HepG2 (cell line): Measurements from ENCODE around the gene CLDN3. TPM values are rescaled to one million over a fixed set of nuclear protein-coding genes. Genes with fewer than 3 reads are reported as not detected.

Source experiments
- ATM ChIP-seq: fragments of 450-650 bp; IDR thresholded peaks from 2 replicates; pipeline ENCODE4 v1.7.1; 2017; ENCODE audit warnings: mild to moderate bottlenecking, borderline replicate concordance
- BRD4 ChIP-seq: sonication (generic); formaldehyde crosslinking; IDR thresholded peaks from 2 replicates; pipeline ENCODE4 v1.4.0; 2020; ENCODE audit warnings: missing genetic modification reagents
- DNMT3B ChIP-seq: conservative IDR thresholded peaks from 2 replicates; pipeline ENCODE4 v1.6.1; 2016; ENCODE audit warnings: missing biosample characterization, control low read depth
- IKZF4 ChIP-seq: sonication (generic); formaldehyde crosslinking; IDR thresholded peaks from 2 replicates; pipeline ENCODE4 v1.5.1; 2020; ENCODE audit warnings: borderline replicate concordance, mild to moderate bottlenecking, low read depth, missing genetic modification reagents; ENCODE audit errors: not compliant biosample characterization
- JARID2 ChIP-seq: sonication (generic); formaldehyde crosslinking; IDR thresholded peaks from 2 replicates; pipeline ENCODE4 v1.8.1; 2023; ENCODE audit warnings: missing genetic modification reagents, inconsistent platforms; ENCODE audit not compliant: insufficient replicate concordance
- JUND ChIP-seq: sonication (generic); formaldehyde crosslinking; IDR thresholded peaks from 2 replicates; pipeline ENCODE4 v1.8.0; 2022; ENCODE audit warnings: mild to moderate bottlenecking, missing genetic modification reagents
- KAT7 ChIP-seq: IDR thresholded peaks from 2 replicates; pipeline ENCODE4 v1.6.1; 2018; ENCODE audit warnings: borderline replicate concordance, missing compliant biosample characterization
- MED8 ChIP-seq: sonication (generic); formaldehyde crosslinking; IDR thresholded peaks from 2 replicates; pipeline ENCODE4 v1.8.1; 2023; ENCODE audit warnings: mild to moderate bottlenecking, missing genetic modification reagents; ENCODE audit not compliant: insufficient replicate concordance
- PHF20 ChIP-seq: sonication (generic); formaldehyde crosslinking; IDR thresholded peaks from 2 replicates; pipeline ENCODE4 v1.5.0; 2020; ENCODE audit warnings: mild to moderate bottlenecking, missing genetic modification reagents
- RFXANK ChIP-seq: IDR thresholded peaks from 2 replicates; pipeline ENCODE4 v1.6.1; 2016
- SMAD9 ChIP-seq: sonication (generic); formaldehyde crosslinking; IDR thresholded peaks from 2 replicates; pipeline ENCODE4 v1.5.1; 2020; ENCODE audit warnings: mild to moderate bottlenecking, missing genetic modification reagents
- TAF1 ChIP-seq: sonication (generic); formaldehyde crosslinking; IDR thresholded peaks from 2 replicates; pipeline ENCODE4 v1.4.0; 2020; ENCODE audit warnings: missing genetic modification reagents
- TBP ChIP-seq: sonication (generic); formaldehyde crosslinking; IDR thresholded peaks from 2 replicates; pipeline ENCODE4 v1.5.0; 2020; ENCODE audit warnings: missing genetic modification reagents
- ZNF253 ChIP-seq: sonication (generic); formaldehyde crosslinking; IDR thresholded peaks from 2 replicates; pipeline ENCODE4 v1.8.0; 2022; ENCODE audit warnings: mild to moderate bottlenecking, missing genetic modification reagents, borderline replicate concordance
- ZNF432 ChIP-seq: sonication (generic); formaldehyde crosslinking; IDR thresholded peaks from 2 replicates; pipeline ENCODE4 v1.5.0; 2020; ENCODE audit warnings: missing genetic modification reagents, mild to moderate bottlenecking, borderline replicate concordance
- ZNF550 ChIP-seq: sonication (generic); formaldehyde crosslinking; IDR thresholded peaks from 2 replicates; pipeline ENCODE4 v1.4.0; 2020; ENCODE audit warnings: mild to moderate bottlenecking, missing genetic modification reagents, borderline replicate concordance
- ZNF746 ChIP-seq: sonication (generic); formaldehyde crosslinking; IDR thresholded peaks from 2 replicates; pipeline ENCODE4 v1.8.0; 2022; ENCODE audit warnings: mild to moderate bottlenecking, missing genetic modification reagents
- polyA plus RNA-seq, 8 experiments: library from polyadenylated mRNA; depleted of rRNA in 3 of 8; stranded (reverse) in 7 of 8; unstranded in 1 of 8; fragments of >200 nt; fragmentation: Illumina TruSeq in 4 of 8; extraction: Trizol in 4 of 8; gene quantifications; 2 replicates each; pipeline versions ENCODE4 v1.2.1 to v1.2.3, GENCODE V29; 2011 to 2016; ENCODE audit warnings: low read depth in 4 of 8, missing spikeins in 1 of 8, mixed read lengths in 1 of 8; ENCODE audit not compliant: insufficient read depth in 1 of 8
- total RNA-seq, 5 experiments: library from RNA; depleted of rRNA; stranded (reverse); fragments of >200 nt; fragmentation: Illumina TruSeq; extraction: Trizol; gene quantifications; 2 replicates each; pipeline ENCODE4 v1.2.3, GENCODE V29; 2016; ENCODE audit warnings: low read depth in 1 of 5
- TF ChIP-seq, protein P1 (sequence below): sonication (generic); formaldehyde crosslinking; IDR thresholded peaks from 2 replicates; pipeline ENCODE4 v1.8.0; 2022; ENCODE audit warnings: missing genetic modification reagents, low read depth, mild to moderate bottlenecking, borderline replicate concordance
- TF ChIP-seq, protein P2 (sequence below): sonication (generic); formaldehyde crosslinking; IDR thresholded peaks from 2 replicates; pipeline ENCODE4 v1.4.0; 2020; ENCODE audit warnings: missing genetic modification reagents
- TF ChIP-seq, protein P3 (sequence below): sonication (generic); formaldehyde crosslinking; IDR thresholded peaks from 2 replicates; pipeline ENCODE4 v1.4.0; 2020; ENCODE audit warnings: mild to moderate bottlenecking, missing genetic modification reagents
- TF ChIP-seq, protein P4 (sequence below): sonication (generic); formaldehyde crosslinking; conservative IDR thresholded peaks from 2 replicates; pipeline ENCODE4 v1.4.0; 2020; ENCODE audit warnings: missing genetic modification reagents

Gene CLDN3
- total and polyA plus RNA-seq, 2 of the 13 experiments (the other 11 are each of a cell fraction or from before 2014, with no cell fraction given) = 0.31 to 0.51 TPM

DNA sequence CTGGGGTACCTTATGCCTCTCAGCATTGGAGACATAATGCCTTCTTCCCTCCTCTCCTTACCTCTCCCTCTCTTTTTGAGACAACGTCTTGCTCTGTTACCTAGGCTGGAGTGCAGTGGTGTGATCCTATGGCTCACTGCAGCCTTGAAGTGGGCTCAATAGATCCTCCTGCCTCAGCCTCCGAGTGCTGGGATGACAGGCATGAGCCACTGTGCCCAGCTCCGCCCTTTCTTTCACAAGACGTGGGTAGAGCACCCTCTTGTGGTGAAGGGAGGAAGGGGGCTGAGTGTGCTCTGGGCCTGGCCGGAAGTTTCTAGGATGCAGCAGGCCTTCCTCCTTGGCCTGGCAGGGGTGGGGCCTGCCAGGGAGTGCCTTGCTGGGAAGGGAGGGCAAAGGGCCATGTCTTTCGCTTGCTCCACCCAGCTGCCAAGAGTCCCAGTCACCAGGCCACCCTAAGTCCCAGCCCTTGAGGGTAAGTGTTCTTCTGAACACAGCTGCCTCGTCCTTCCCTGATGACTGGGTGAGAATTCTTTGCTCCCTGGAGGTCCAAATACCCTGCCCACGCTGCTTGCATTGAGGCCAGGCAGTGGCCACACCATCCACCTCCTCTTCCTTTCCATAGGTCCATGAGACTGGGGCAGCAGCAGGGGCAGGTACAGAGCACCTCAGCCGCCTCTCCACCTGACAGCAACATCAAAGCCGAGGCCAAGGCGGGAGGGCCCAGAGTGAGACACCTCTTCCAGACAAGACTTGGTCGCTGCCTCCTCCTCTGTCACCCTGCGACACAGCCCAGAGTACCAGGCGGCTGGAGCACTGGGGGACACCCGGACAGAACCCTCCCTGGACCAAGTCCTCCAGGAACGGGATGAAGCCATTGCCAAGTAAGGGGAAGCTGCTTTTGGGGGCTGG is 35.2 kb downstream of the CLDN3 start (continued):
- TF ChIP-seq, protein P1, sequence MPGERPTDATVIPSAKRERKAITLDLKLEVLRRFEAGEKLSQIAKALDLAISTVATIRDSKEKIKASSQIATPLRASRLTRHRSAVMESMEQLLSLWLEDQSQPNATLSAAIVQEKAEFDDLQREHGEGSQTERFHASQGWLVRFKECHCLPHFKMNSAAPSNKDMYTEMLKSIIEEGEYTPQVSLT (CRISPR knock-in tag) = no peak
- TF ChIP-seq SMAD9 (CRISPR knock-in tag) (no peak), BRD4 (CRISPR knock-in tag) (no peak), JUND (CRISPR knock-in tag) (no peak), KAT7 (CRISPR knock-in tag) (no peak), IKZF4 (no peak), JARID2 (no peak), ZNF432 (CRISPR knock-in tag) (no peak), DNMT3B (CRISPR knock-in tag) (no peak), ZNF550 (CRISPR knock-in tag) (no peak), ZNF253 (no peak), RFXANK (CRISPR knock-in tag) (no peak), TBP (CRISPR knock-in tag) (no peak), ATM (no peak), TAF1 (CRISPR knock-in tag) (no peak), MED8 (CRISPR knock-in tag) (no peak), PHF20 (CRISPR knock-in tag) (no peak; the same call in 1 of the 2 replicates), ZNF746 (CRISPR knock-in tag) (no peak)
- TF ChIP-seq, protein P2, sequence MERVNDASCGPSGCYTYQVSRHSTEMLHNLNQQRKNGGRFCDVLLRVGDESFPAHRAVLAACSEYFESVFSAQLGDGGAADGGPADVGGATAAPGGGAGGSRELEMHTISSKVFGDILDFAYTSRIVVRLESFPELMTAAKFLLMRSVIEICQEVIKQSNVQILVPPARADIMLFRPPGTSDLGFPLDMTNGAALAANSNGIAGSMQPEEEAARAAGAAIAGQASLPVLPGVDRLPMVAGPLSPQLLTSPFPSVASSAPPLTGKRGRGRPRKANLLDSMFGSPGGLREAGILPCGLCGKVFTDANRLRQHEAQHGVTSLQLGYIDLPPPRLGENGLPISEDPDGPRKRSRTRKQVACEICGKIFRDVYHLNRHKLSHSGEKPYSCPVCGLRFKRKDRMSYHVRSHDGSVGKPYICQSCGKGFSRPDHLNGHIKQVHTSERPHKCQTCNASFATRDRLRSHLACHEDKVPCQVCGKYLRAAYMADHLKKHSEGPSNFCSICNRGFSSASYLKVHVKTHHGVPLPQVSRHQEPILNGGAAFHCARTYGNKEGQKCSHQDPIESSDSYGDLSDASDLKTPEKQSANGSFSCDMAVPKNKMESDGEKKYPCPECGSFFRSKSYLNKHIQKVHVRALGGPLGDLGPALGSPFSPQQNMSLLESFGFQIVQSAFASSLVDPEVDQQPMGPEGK (CRISPR knock-in tag) = peak; percentile 41; the same call in 1 of the 2 replicates
- TF ChIP-seq, protein P3, sequence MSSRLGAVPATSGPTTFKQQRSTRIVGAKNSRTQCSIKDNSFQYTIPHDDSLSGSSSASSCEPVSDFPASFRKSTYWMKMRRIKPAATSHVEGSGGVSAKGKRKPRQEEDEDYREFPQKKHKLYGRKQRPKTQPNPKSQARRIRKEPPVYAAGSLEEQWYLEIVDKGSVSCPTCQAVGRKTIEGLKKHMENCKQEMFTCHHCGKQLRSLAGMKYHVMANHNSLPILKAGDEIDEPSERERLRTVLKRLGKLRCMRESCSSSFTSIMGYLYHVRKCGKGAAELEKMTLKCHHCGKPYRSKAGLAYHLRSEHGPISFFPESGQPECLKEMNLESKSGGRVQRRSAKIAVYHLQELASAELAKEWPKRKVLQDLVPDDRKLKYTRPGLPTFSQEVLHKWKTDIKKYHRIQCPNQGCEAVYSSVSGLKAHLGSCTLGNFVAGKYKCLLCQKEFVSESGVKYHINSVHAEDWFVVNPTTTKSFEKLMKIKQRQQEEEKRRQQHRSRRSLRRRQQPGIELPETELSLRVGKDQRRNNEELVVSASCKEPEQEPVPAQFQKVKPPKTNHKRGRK = no peak
- TF ChIP-seq, protein P4, sequence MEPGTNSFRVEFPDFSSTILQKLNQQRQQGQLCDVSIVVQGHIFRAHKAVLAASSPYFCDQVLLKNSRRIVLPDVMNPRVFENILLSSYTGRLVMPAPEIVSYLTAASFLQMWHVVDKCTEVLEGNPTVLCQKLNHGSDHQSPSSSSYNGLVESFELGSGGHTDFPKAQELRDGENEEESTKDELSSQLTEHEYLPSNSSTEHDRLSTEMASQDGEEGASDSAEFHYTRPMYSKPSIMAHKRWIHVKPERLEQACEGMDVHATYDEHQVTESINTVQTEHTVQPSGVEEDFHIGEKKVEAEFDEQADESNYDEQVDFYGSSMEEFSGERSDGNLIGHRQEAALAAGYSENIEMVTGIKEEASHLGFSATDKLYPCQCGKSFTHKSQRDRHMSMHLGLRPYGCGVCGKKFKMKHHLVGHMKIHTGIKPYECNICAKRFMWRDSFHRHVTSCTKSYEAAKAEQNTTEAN (CRISPR knock-in tag) = no peak
